Right cardiac atrium (tissue), 5 donors: Measurements from ENCODE around the gene SLC44A5. TPM values are rescaled to one million over a fixed set of nuclear protein-coding genes. Genes with fewer than 3 reads are reported as not detected.
"Not testable (repeated sequence)": the region's sequence is repeated elsewhere in the genome, so short reads cannot be mapped to it uniquely, and the experiment has no call there.

Experiments used
- ATAC-seq, 2 donors: fragments of 200-7000 bp; cut with Tn5 transposase; one replicate each; pipeline versions ENCODE4 v1.8.0 to v1.9.1; 2020; ENCODE audit warnings: moderate library complexity in 2 of 2, mild to moderate bottlenecking in 1 of 2
- DNase-seq, 3 donors: peaks; one replicate each; pipeline ENCODE4 v3.0.0-alpha.2; 2020
- H3K27ac ChIP-seq: one replicate; pipeline ENCODE4 v1.5.1; 2013; ENCODE audit warnings: mild to moderate bottlenecking, low read length, control low read depth, moderate library complexity
- H3K27me3 ChIP-seq: one replicate; pipeline ENCODE4 v1.6.1; 2013; ENCODE audit not compliant: control insufficient read depth, insufficient read depth
- H3K4me1 ChIP-seq: one replicate; pipeline ENCODE4 v1.6.1; 2013; ENCODE audit warnings: low read length; ENCODE audit not compliant: control insufficient read depth, insufficient read depth
- H3K4me3 ChIP-seq: one replicate; pipeline ENCODE4 v1.5.1; 2013; ENCODE audit warnings: low read length, control low read depth
- H3K9me3 ChIP-seq: one replicate; pipeline ENCODE4 v1.6.1; 2013; ENCODE audit warnings: low read length; ENCODE audit not compliant: control insufficient read depth
- WGBS: extraction: QIAGEN DNeasy Blood & Tissue Kit; methylation state at CpG from one replicate; pipeline ENCODE4 v1.1.7; 2013; 5-methylcytosine and 5-hydroxymethylcytosine counted together
- intact Hi-C, 4 donors: fragments of 100-400 bp; cut with DNase I; formaldehyde crosslinking; loops; one replicate each; pipeline versions ENCODE4 v1.11.0 to v1.14.0; 2022 to 2023
- polyA plus RNA-seq: library from polyadenylated mRNA; stranded (reverse); fragments of 200-250 nt; gene quantifications from one replicate; pipeline ENCODE4 v1.2.3, GENCODE V29; 2013
- total RNA-seq, 4 donors: library from RNA; stranded (reverse); fragmentation: NEBNext Ultra II Directional; extraction: Animal tissue kit (Norgen Biotek cat#: 25700); gene quantifications; one replicate each; pipeline ENCODE4 v1.2.1, GENCODE V29; 2021
- donor health status: healthy with polysubstance abuse.
- donor health status: DM: no; HTN: yes; CAD: no.
- donor health status: DM: no; HTN: no; CAD: no.
- donor health status: DM: no; HTN: yes; CAD: no; lungs with severe emphysema.
- donor health status: DM: yes; HTN: yes; CAD: no.

The SLC44A5 gene
- total and polyA plus RNA-seq, 5 donors: 0.48 to 4.1 (median 1.2) TPM

DNA sequence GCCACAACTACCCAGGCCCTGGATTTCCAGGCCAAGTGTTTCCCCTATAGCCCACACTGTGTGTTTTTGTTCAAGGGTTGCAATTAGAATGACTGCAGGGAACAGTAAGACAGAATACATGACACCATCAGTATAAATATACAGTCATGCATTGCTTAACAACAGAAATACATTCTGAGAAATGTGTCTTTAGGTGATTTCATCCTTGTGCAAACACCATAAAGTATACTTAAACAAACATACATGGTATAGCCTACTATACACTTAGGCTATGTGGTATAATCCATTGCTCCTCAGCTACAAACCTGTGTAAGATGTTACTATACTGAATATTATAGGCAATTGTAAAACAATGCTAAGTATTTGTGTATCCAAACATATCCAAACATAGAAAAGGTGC lies 7.5 kb upstream of the SLC44A5 start:
- H3K4me3 ChIP-seq: no peak overlapping the region
- H3K27ac ChIP-seq: no peak overlapping the region
- no peaks in the 10 kb centered on the region for H3K9me3 ChIP-seq
- no peaks in the 10 kb centered on the region for H3K27me3 ChIP-seq
- DNase-seq (no peak), ATAC-seq (no peak)
- intact Hi-C loops: no loop called here
- H3K4me1 ChIP-seq: no peaks in the 10 kb centered on the region

DNA sequence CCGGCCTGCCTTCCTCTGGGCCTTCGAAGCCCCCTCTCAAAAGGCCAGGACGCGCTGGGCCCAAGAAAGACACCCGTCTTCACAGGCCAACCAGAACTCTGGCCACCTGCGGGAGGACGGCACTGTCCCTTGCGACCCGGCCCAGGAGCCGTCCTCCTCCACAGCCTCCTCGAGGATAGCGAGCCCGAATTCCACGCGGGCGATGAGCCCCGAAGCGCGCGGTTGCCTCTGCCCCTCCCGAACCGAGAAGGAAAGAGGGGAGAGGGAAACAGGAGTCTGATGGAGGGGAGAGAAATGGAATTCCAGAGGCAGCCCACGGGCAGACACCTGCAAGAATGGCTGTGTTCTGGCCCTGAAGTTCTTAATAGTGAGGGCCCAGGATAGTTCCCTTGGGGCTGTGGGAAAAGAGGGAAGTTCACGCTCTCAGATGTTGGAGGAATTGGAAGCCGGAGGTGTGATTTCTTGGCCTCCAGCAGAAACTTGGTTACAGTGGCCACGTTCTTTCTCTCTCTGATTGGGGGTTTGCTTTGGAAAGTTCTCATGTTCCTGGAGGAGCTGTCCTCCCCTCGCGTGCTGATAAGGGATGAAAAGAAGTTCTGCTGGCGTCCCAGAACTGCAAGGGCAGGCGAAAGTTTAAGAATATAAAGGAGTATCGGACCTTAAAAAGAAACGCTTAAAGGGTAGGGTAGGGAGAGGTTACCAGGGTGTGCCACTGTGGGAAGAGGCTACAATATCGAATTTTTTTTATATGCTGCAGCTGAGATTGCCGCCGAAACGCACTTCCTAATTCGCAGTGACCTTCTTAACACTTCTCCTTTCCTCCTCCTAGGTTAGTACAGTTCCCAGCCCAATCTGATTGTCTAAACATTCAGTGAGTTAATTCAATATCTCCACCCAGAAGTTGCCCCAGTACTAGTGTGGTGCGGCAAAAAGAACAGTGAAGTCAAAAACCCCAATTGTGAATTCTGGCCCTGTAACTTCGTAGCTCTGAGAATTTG lies 5.8 kb upstream of the SLC44A5 start:
- intact Hi-C loops: no loop called here
- Histone ChIP-seq H3K27me3 (no peaks in the 10 kb centered on the region), H3K27ac (no peak overlapping the region), H3K4me1 (no peaks in the 10 kb centered on the region), H3K9me3 (no peaks in the 10 kb centered on the region), H3K4me3 (peak overlapping the region; percentile 36)
- WGBS: 3% methylated on average over 39 of the region's 39 CpGs
- DNase-seq (peak in 1 of 3 donors; percentile 13), ATAC-seq (peak; percentile 12 to 65)

DNA sequence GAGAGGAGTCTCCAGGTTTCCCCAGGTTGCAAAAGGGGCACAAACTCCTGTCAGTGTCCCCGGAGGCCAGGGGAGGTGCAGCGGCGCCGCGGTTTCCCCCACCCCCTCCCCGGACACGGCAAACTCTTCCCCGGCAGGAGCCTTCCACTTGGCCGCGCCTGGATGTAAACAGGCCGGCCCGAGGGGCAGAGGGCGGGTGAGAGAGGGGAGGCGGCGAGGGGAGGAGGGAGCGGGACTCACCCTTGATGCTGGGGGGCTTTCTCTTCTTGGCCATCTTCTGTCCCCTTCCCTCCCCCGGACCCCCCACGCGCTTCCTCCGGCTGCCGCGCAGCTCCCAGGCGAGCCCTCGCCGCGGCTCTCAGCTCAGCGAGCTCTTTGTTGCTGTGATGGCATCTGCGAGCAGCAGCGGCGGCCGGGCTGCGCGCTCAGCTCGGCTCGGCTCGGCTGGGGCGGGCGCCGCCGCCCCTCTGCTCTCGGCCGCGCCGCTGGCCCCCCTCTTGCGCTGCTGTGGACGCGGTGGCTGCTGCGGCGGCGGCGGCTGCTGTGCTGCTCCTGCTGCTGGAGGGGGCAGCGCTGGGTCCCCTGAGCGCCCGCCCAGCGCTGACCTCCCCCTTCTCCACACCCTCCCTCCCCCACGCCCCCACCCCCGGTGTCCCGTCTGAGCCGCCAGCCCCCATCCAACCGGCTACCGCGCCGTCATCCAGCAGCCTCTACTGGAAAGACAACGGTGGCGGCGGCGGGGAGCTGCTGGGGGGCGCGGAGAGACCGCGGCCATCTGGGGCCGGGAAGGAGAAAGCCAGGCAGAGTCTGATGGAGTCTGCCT lies 4.9 kb upstream of the SLC44A5 start:
- H3K4me1 ChIP-seq: no peaks in the 10 kb centered on the region
- H3K27me3 ChIP-seq: no peaks in the 10 kb centered on the region
- ATAC-seq: peak; percentile 83 to 89
- intact Hi-C loops: no loop called here
- peak overlapping the region; percentile 36 for H3K4me3 ChIP-seq
- peak; percentile 33 to 70 (median 68) for DNase-seq
- WGBS: under 1% methylated on average over 72 of the region's 72 CpGs
- no peak overlapping the region for H3K27ac ChIP-seq
- no peaks in the 10 kb centered on the region for H3K9me3 ChIP-seq

DNA sequence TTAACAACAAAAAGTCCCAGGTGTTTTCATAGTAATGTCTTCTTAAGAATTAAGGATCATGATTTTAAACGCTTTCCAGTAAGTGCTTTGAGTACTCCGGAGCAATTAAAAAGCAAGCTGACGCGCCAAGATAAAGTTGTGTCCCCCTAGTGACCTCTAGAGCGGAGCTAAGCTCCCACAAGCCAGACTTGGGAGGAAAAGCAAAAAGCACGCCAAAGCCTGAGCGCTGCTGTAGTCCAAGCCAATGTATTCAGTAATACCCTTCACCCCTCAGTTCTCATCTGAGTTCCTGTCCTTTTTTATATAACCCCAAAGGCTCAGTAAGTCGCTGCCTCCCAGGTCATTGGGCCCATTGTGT lies 3.5 kb upstream of the SLC44A5 start:
- peak; percentile 32 to 52 for ATAC-seq
- Histone ChIP-seq H3K4me1 (no peaks in the 10 kb centered on the region), H3K27ac (no peak overlapping the region), H3K9me3 (no peaks in the 10 kb centered on the region), H3K27me3 (no peaks in the 10 kb centered on the region), H3K4me3 (peak overlapping the region; percentile 36)
- DNase-seq: peak in 1 of 3 donors; percentile 41
- intact Hi-C loops: no loop called here
- 1% methylated on average over 8 of the region's 8 CpGs for WGBS

DNA sequence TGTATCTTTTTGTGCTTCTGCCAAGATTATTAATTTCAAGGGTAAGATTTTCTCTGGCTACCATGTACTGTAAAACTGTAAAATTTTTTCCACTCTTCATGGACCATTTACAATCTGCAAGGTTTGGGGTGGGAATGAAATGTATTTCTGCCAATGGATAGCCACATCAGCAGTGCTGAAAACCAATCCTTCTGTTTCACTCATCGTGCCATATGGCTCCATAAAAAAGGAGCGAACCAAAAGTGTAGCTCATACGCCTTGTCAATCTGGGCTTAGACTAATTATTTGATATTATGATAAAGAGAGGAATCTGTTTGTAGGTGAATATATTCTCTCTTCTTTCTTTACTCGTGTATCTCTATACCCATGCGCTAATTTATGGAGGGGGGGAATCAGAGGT lies 3.0 kb upstream of the SLC44A5 start:
- no peak for DNase-seq
- Histone ChIP-seq H3K9me3 (no peaks in the 10 kb centered on the region), H3K4me3 (no peak overlapping the region), H3K27ac (no peak overlapping the region), H3K27me3 (no peaks in the 10 kb centered on the region), H3K4me1 (no peaks in the 10 kb centered on the region)
- intact Hi-C loops: no loop called here
- ATAC-seq: no peak
- WGBS: 54% methylated on average over 5 of the region's 5 CpGs

DNA sequence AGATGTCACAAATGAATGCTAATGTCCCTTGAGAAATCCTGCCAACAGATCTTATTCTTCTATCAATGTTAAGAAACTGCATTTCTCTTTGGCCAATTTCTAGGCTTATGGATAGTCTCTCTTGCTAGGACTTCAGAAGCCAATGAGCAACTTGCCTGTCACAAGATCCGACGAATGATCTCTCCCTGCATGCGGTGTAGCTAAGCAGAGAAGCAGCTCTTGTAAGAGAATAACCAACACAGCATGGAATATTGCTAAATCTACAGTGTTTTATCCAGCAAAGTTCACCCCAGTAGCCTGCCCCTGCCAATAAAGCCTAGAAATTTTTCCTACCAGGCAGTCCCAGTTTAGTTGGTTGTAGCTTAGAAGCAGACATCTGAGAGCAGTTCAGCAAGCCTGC lies 2.1 kb upstream of the SLC44A5 start:
- intact Hi-C loops: no loop called here
- H3K27ac ChIP-seq: no peak overlapping the region
- no peaks in the 10 kb centered on the region for H3K27me3 ChIP-seq
- DNase-seq (no peak), ATAC-seq (no peak)
- H3K9me3 ChIP-seq: no peaks in the 10 kb centered on the region
- no peak overlapping the region for H3K4me3 ChIP-seq
- no peaks in the 10 kb centered on the region for H3K4me1 ChIP-seq
- 82% methylated on average over 3 of the region's 3 CpGs for WGBS

DNA sequence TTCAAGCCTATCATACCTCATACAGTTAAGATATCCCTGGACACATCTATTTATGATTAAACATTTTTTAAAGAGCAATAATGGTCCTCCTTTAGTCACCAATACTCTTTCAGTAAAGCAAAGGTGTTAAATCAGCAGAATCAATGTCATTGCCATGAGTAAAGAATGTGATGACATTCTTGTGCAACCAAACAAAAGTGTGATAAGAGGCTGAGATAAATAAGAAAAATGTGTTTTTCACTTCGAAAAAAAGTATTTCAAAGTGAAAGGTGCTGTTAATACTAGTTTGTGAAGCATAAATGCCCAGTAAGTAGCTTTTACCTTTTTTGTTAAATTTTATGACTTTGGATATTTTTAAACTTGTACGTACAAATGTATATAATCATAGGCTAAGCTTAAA lies 8.4 kb downstream of the SLC44A5 start:
- Histone ChIP-seq H3K27me3 (no peaks in the 10 kb centered on the region), H3K4me1 (no peaks in the 10 kb centered on the region), H3K27ac (no peak overlapping the region), H3K9me3 (no peaks in the 10 kb centered on the region), H3K4me3 (no peak overlapping the region)
- intact Hi-C loops: no loop called here
- ATAC-seq (no peak), DNase-seq (no peak)
- 48% methylated on average over 2 of the region's 2 CpGs for WGBS

DNA sequence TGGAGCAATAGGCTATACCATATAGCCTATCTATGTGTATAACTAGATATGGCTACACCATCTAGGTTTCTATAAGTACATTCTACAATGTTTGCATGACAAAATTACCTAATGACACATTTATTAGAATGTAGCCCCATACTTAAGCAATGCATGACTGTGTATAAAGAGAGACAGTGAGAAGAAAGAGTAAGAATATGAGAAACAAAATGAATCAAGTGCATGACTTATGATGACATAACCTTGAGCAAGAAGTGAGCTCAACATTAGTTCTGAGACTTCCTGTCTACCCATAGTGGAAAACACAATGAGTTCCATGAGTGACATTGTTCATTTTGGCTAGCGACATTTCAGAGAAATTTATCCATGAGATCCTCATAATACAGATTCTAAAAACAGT lies 10.1 kb downstream of the SLC44A5 start:
- Histone ChIP-seq H3K4me3 (no peak overlapping the region), H3K4me1 (no peaks in the 10 kb centered on the region), H3K27me3 (no peaks in the 10 kb centered on the region), H3K9me3 (no peaks in the 10 kb centered on the region), H3K27ac (no peak overlapping the region)
- ATAC-seq (no peak), DNase-seq (no peak)
- intact Hi-C loops: no loop called here
- WGBS: 58% methylated on average over 1 of the region's 1 CpG

DNA sequence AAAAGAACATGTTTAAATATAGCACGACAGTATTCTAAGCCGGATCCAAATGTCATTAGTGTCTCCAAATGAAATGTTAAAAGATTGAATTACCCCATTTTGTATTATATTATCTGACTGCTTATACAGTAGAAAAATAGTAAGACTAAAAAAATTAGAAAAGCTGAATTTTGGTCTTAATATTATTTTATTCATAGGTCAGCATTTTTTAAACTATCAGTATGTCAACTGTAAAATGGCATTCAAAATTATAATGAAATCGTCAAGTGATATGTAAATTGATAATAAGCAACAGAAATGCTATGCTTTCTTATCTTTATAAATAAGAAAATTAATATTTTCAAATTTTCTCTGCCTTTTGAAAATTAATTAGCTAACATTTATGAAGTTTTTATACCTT lies 16.6 kb downstream of the SLC44A5 start:
- WGBS: 85% methylated on average over 3 of the region's 3 CpGs
- Histone ChIP-seq H3K27me3 (no peaks in the 10 kb centered on the region), H3K27ac (no peak overlapping the region), H3K9me3 (no peaks in the 10 kb centered on the region), H3K4me1 (no peaks in the 10 kb centered on the region), H3K4me3 (no peak overlapping the region)
- intact Hi-C loops: no loop called here
- DNase-seq (no peak), ATAC-seq (no peak)

DNA sequence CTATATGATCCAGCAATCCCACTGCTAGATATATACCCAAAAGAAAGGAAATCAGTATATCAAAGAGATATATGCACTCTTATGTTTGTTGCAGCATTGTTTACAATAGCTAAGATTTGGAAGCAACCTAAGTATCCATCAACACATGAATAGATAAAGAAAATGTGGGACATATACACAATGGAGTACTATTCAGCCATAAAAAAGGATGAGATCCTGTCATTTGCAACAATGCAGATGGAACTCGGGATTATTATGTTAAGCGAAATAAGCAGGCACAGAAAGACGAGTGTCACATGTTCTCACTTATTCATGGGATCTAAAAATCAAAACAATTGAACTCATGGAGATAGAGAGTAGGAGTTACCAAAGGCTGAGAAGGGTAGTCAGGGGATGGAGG lies 17.5 kb downstream of the SLC44A5 start:
- intact Hi-C loops, H3K27me3 ChIP-seq, DNase-seq, H3K4me1 ChIP-seq, H3K9me3 ChIP-seq, H3K27ac ChIP-seq, H3K4me3 ChIP-seq, ATAC-seq: not testable (repeated sequence)
- 61% methylated on average over 3 of the region's 3 CpGs for WGBS

DNA sequence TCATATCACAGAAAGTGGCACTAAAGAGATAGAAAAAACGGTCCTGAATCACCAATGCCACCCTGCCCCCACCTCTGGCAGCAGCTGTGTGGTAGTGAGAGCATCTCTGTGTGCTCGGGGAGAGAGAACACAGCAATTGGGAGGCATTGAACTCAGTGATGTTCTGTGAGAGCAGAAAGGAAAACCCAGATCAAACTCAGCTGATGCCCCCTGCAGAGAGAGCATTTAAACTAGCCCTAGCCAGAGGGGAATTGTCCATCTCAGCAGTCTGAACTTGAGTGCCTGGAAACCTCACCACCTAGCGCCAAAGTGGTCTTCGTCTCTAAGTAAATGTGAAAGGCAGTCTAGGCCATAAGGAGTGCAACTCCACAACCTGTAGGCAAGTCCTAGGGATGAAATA lies 21.3 kb downstream of the SLC44A5 start:
- ATAC-seq: no peak
- Histone ChIP-seq H3K27ac (no peak overlapping the region), H3K9me3 (no peaks in the 10 kb centered on the region), H3K4me3 (no peak overlapping the region), H3K27me3 (no peaks in the 10 kb centered on the region), H3K4me1 (no peaks in the 10 kb centered on the region)
- intact Hi-C loops: no loop called here
- no peak for DNase-seq
- 72% methylated on average over 4 of the region's 4 CpGs for WGBS
